Keratinocyte (primary cell): ENCODE results near the gene TTL.

Source experiments
- EZH2 ChIP-seq: IDR thresholded peaks from one replicate; pipeline ENCODE4 v1.6.1; 2012; ENCODE audit warnings: inconsistent platforms, mild to moderate bottlenecking, low read length, moderate library complexity
- TF ChIP-seq, protein P1 (sequence below), 3 experiments: IDR thresholded peaks in 1 of 3; conservative IDR thresholded peaks in 1 of 3; optimal IDR thresholded peaks in 1 of 3; 2 replicates in 2 of 3; 3 replicates in 1 of 3; pipeline versions ENCODE3 to v1.5.1; 2011; ENCODE audit warnings: low read length in 3 of 3, mild to moderate bottlenecking in 3 of 3, moderate library complexity in 2 of 3, control low read depth in 1 of 3, inconsistent platforms in 1 of 3; ENCODE audit not compliant: insufficient read depth in 2 of 3; ENCODE audit errors: extremely low read depth in 1 of 3

DNA sequence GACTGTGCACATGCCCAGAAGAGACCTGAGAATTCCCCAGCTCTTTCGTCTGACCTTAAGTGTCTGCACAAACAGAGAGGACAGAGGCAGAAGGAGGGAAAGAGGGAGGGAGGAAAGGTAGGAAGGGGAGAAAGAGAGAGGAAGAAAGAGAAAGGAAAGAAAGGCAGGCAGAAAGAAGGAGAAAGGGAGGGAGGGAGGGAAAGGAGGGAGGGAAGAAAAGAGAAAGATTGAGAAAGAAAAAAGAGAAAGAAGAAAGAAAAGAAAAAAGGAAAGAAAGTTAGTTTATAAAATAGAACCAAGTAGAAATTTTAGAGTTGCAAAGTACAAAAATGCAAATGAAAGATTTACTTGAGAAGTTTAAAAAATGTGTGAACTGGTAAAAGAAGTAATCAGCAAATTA is 52.9 kb downstream of the TTL start:
- TF ChIP-seq, protein P1, sequence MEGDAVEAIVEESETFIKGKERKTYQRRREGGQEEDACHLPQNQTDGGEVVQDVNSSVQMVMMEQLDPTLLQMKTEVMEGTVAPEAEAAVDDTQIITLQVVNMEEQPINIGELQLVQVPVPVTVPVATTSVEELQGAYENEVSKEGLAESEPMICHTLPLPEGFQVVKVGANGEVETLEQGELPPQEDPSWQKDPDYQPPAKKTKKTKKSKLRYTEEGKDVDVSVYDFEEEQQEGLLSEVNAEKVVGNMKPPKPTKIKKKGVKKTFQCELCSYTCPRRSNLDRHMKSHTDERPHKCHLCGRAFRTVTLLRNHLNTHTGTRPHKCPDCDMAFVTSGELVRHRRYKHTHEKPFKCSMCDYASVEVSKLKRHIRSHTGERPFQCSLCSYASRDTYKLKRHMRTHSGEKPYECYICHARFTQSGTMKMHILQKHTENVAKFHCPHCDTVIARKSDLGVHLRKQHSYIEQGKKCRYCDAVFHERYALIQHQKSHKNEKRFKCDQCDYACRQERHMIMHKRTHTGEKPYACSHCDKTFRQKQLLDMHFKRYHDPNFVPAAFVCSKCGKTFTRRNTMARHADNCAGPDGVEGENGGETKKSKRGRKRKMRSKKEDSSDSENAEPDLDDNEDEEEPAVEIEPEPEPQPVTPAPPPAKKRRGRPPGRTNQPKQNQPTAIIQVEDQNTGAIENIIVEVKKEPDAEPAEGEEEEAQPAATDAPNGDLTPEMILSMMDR (optimal IDR thresholded peaks at IDR 0.05 in 1 of 3, IDR thresholded peaks at IDR 0.05 in 1 of 3, conservative IDR thresholded peaks at IDR 0.05 in 1 of 3; ENCODE audit: extremely low read depth in 1 of 3, insufficient read depth in 2 of 3, low read length in 3 of 3), result no peak
- no peak for TF ChIP-seq EZH2
